IMR-90 (cell line): ENCODE results near the gene C6orf118. TPM values are rescaled to one million over a fixed set of nuclear protein-coding genes. Genes with fewer than 3 reads are reported as not detected.

Source experiments
- ATAC-seq: fragments of 200-7000 bp; cut with Tn5 transposase; 2 replicates; pipeline ENCODE4 v1.9.1; 2020; ENCODE audit warnings: low read depth, mild to moderate bottlenecking, moderate library complexity
- BruUV-seq: library from RNA; stranded (reverse); fragments of 400-500 nt; replicated peaks from 2 replicates; lab custom pipeline; 2021; lab: Mats Ljungman, UMichigan
- CTCF ChIA-PET: fragments of 300-600 bp; formaldehyde crosslinking; extraction: SDS; loops from one replicate; lab custom pipeline; 2021; ENCODE audit warnings: antibody characterized with exemption; lab: Yijun Ruan, JAX
- POLR2A ChIA-PET: fragments of 300-600 bp; sonication (Branson Sonifier 250); formaldehyde crosslinking; loops from one replicate; lab custom pipeline; 2022; ENCODE audit warnings: antibody characterized with exemption; ENCODE audit not compliant: unreplicated experiment; lab: Charles Lee
- DNase-seq: peaks from one replicate; pipeline ENCODE4 v3.0.0; 2013
- H2AFZ ChIP-seq: replicated peaks from 2 replicates; pipeline ENCODE3; 2013; ENCODE audit warnings: low read length, mild to moderate bottlenecking; ENCODE audit not compliant: poor library complexity
- H2AK5ac ChIP-seq: 2 replicates; pipeline ENCODE4 v1.6.1; 2013; ENCODE audit warnings: low read depth, low read length, inconsistent platforms
- H2AK9ac ChIP-seq: replicated peaks from 2 replicates; pipeline ENCODE3; 2013; ENCODE audit warnings: mild to moderate bottlenecking, low read depth, low read length, moderate library complexity; ENCODE audit not compliant: poor library complexity
- H2BK120ac ChIP-seq: 2 replicates; pipeline ENCODE4 v1.6.1; 2013; ENCODE audit warnings: low read depth, low read length, inconsistent platforms
- H2BK15ac ChIP-seq: 3 replicates; pipeline ENCODE4 v1.6.1; 2013; ENCODE audit warnings: low read depth, low read length, inconsistent platforms
- H2BK20ac ChIP-seq: 2 replicates; pipeline ENCODE4 v1.6.1; 2013; ENCODE audit warnings: low read depth, mild to moderate bottlenecking, inconsistent platforms, low read length, moderate library complexity
- H2BK5ac ChIP-seq: 2 replicates; pipeline ENCODE4 v1.6.1; 2013; ENCODE audit warnings: mild to moderate bottlenecking, low read depth, low read length, inconsistent platforms; ENCODE audit not compliant: poor library complexity, severe bottlenecking
- H3K14ac ChIP-seq: replicated peaks from 2 replicates; pipeline ENCODE4 v1.6.1; 2013; ENCODE audit warnings: low read depth, low read length, inconsistent platforms
- H3K18ac ChIP-seq: 2 replicates; pipeline ENCODE4 v1.6.1; 2013; ENCODE audit warnings: low read depth, low read length, control low read depth
- H3K23ac ChIP-seq: 2 replicates; pipeline ENCODE4 v1.6.1; 2013; ENCODE audit warnings: low read depth, low read length, inconsistent platforms
- H3K27ac ChIP-seq: 2 replicates; pipeline ENCODE4 v1.5.1; 2013; ENCODE audit warnings: mild to moderate bottlenecking, control low read depth, low read length; ENCODE audit not compliant: insufficient read depth
- H3K27me3 ChIP-seq: 2 replicates; pipeline ENCODE4 v1.6.1; 2013; ENCODE audit warnings: low read length; ENCODE audit not compliant: control insufficient read depth, insufficient read depth
- H3K36me3 ChIP-seq: 2 replicates; pipeline ENCODE4 v1.6.1; 2013; ENCODE audit warnings: low read length, mixed read lengths; ENCODE audit not compliant: control insufficient read depth, insufficient read depth
- H3K4ac ChIP-seq: 2 replicates; pipeline ENCODE4 v1.6.1; 2013; ENCODE audit warnings: low read depth, low read length, inconsistent platforms
- H3K4me1 ChIP-seq: 2 replicates; pipeline ENCODE4 v1.6.1; 2013; ENCODE audit warnings: low read length, mixed read lengths; ENCODE audit not compliant: control insufficient read depth, insufficient read depth
- H3K4me2 ChIP-seq: 2 replicates; pipeline ENCODE4 v1.6.1; 2013; ENCODE audit warnings: low read depth, mild to moderate bottlenecking, control low read depth, low read length, moderate library complexity
- H3K4me3 ChIP-seq: 2 replicates; pipeline ENCODE4 v1.5.1; 2013; ENCODE audit warnings: low read depth, mild to moderate bottlenecking, control low read depth, low read length, moderate library complexity; ENCODE audit not compliant: insufficient read depth
- H3K56ac ChIP-seq: 2 replicates; pipeline ENCODE4 v1.6.1; 2013; ENCODE audit warnings: low read length, inconsistent platforms; ENCODE audit not compliant: insufficient read depth; ENCODE audit errors: extremely low read depth
- H3K79me1 ChIP-seq, 2 experiments: 2 replicates each; pipeline ENCODE4 v1.6.1; 2013; ENCODE audit warnings: low read length in 2 of 2, inconsistent platforms in 1 of 2, low read depth in 1 of 2
- H3K9ac ChIP-seq: 2 replicates; pipeline ENCODE4 v1.6.1; 2013; ENCODE audit warnings: low read depth, low read length, control low read depth
- H3K9me1 ChIP-seq: 2 replicates; pipeline ENCODE4 v1.6.1; 2013; ENCODE audit warnings: low read length, inconsistent platforms; ENCODE audit not compliant: insufficient read depth
- H3K9me3 ChIP-seq: 2 replicates; pipeline ENCODE4 v1.6.1; 2013; ENCODE audit warnings: low read length; ENCODE audit not compliant: control insufficient read depth, insufficient read depth
- H4K20me1 ChIP-seq: 2 replicates; pipeline ENCODE4 v1.6.1; 2013; ENCODE audit warnings: low read length, inconsistent platforms; ENCODE audit not compliant: insufficient read depth
- H4K5ac ChIP-seq: 2 replicates; pipeline ENCODE4 v1.6.1; 2013; ENCODE audit warnings: mild to moderate bottlenecking, low read depth, low read length, control low read depth
- H4K8ac ChIP-seq, 2 experiments: 2 replicates each; pipeline ENCODE4 v1.6.1; 2013; ENCODE audit warnings: low read depth in 2 of 2, low read length in 2 of 2, control low read depth in 1 of 2, inconsistent platforms in 1 of 2
- H4K91ac ChIP-seq: 2 replicates; pipeline ENCODE4 v1.6.1; 2013; ENCODE audit warnings: low read depth, low read length, inconsistent platforms; ENCODE audit not compliant: insufficient read depth
- CEBPB ChIP-seq: IDR thresholded peaks from 2 replicates; pipeline ENCODE4 v1.6.1; 2012; ENCODE audit warnings: low read depth, low read length, improper control_type of control experiment
- CHD1 ChIP-seq: IDR thresholded peaks from 2 replicates; pipeline ENCODE4 v1.6.1; 2012; ENCODE audit warnings: low read depth, low read length, improper control_type of control experiment
- CTCF ChIP-seq: conservative IDR thresholded peaks from 2 replicates; pipeline ENCODE4 v1.5.1; 2012; ENCODE audit warnings: mild to moderate bottlenecking, low read depth, low read length, improper control_type of control experiment
- ELK1 ChIP-seq: fragments of 150-350 bp; IDR thresholded peaks from 2 replicates; pipeline ENCODE4 v1.6.1; 2016; ENCODE audit warnings: low read depth, mild to moderate bottlenecking, low read length, moderate library complexity, borderline replicate concordance
- FOS ChIP-seq: fragments of 150-350 bp; IDR thresholded peaks from 2 replicates; pipeline ENCODE4 v1.6.1; 2016; ENCODE audit warnings: low read depth, low read length
- MAFK ChIP-seq: IDR thresholded peaks from 2 replicates; pipeline ENCODE4 v1.6.1; 2012; ENCODE audit warnings: low read depth, low read length, improper control_type of control experiment
- MAZ ChIP-seq: IDR thresholded peaks from 2 replicates; pipeline ENCODE4 v1.6.1; 2012; ENCODE audit warnings: low read depth, mild to moderate bottlenecking, low read length, improper control_type of control experiment, moderate library complexity, borderline replicate concordance
- MXI1 ChIP-seq: IDR thresholded peaks from 2 replicates; pipeline ENCODE4 v1.6.1; 2012; ENCODE audit warnings: low read depth, mild to moderate bottlenecking, low read length, moderate library complexity, borderline replicate concordance
- NFE2L2 ChIP-seq: fragments of 150-350 bp; IDR thresholded peaks from 2 replicates; pipeline ENCODE4 v1.6.1; 2016; ENCODE audit warnings: low read depth, mild to moderate bottlenecking, low read length
- POLR2A ChIP-seq: IDR thresholded peaks from 2 replicates; pipeline ENCODE4 v1.6.1; 2012; ENCODE audit warnings: mild to moderate bottlenecking, low read depth, low read length
- RCOR1 ChIP-seq: IDR thresholded peaks from 2 replicates; pipeline ENCODE4 v1.6.1; 2012; ENCODE audit warnings: mild to moderate bottlenecking, low read length, improper control_type of control experiment; ENCODE audit not compliant: insufficient replicate concordance
- RFX5 ChIP-seq: IDR thresholded peaks from 2 replicates; pipeline ENCODE4 v1.8.0; 2012; ENCODE audit warnings: low read depth, mild to moderate bottlenecking, low read length, moderate library complexity
- SMC3 ChIP-seq: fragments of 150-350 bp; IDR thresholded peaks from 2 replicates; pipeline ENCODE4 v1.6.1; 2016; ENCODE audit warnings: low read depth, mild to moderate bottlenecking, antibody characterized with exemption, low read length, moderate library complexity
- USF2 ChIP-seq: fragments of 150-350 bp; IDR thresholded peaks from 2 replicates; pipeline ENCODE4 v1.6.1; 2017; ENCODE audit warnings: mild to moderate bottlenecking, antibody characterized with exemption, low read length, low read depth
- WGBS, 2 experiments: methylation state at CpG; one replicate each; pipeline versions ENCODE4 v1.1.5 to v1.1.7; 2013; ENCODE audit warnings: missing lambda C conversion rate in 2 of 2; ENCODE audit not compliant: insufficient read length in 1 of 2; ENCODE audit errors: extremely low coverage in 2 of 2; 5-methylcytosine and 5-hydroxymethylcytosine counted together
- dilution Hi-C: fragments of 300-500 bp; cut with HindIII; formaldehyde crosslinking; loops from one replicate; pipeline ENCODE4 v1.14.3; 2018; ENCODE audit warnings: low sequenced_read_pairs; ENCODE audit not compliant: unreplicated experiment
- in situ Hi-C: fragments of 300-500 bp; cut with MboI; formaldehyde crosslinking; loops from 3 replicates; pipeline ENCODE4 v1.14.3; 2019; ENCODE audit warnings: low sequenced_read_pairs, inconsistent platforms, mixed read lengths
- intact Hi-C: fragments of 100-400 bp; cut with micrococcal nuclease; formaldehyde crosslinking; loops from 2 replicates; pipeline ENCODE4 v1.10.0; 2022
- polyA plus RNA-seq, 3 experiments: library from polyadenylated mRNA; depleted of rRNA; stranded (reverse); fragments of >200 nt; gene quantifications; 2 replicates each; pipeline ENCODE4 v1.2.3, GENCODE V29; 2012; ENCODE audit warnings: low replicate concordance in 1 of 3
- total RNA-seq: library from RNA; depleted of rRNA; stranded (reverse); fragments of >200 nt; gene quantifications from 2 replicates; pipeline ENCODE4 v1.2.3, GENCODE V29; 2012

C6orf118 gene
- total and polyA plus RNA-seq, 2 of the 4 experiments (the other 2 are of a cell fraction), result not detected

GRCh38 chr6:165231581-165232561 lies 77.5 kb downstream of the C6orf118 start:
- intact Hi-C loops, result loop anchor here (10.0 kb wide), 1 partner anchor 177 kb away; no protein-coding TSS in a partner anchor
- Histone ChIP-seq H4K91ac (no peak overlapping the region), H3K79me1 (no peaks in the 10 kb centered on the region)

More at GRCh38 chr6:165231581-165232561, 77.5 kb downstream of the C6orf118 start:
- Histone ChIP-seq H2AK5ac (no peak overlapping the region), H4K5ac (no peak overlapping the region), H3K27me3 (no peaks in the 10 kb centered on the region), H4K8ac (no peak overlapping the region), H3K9me1 (no peaks in the 10 kb centered on the region), H3K27ac (no peak overlapping the region), H2AFZ (no peak overlapping the region), H2BK20ac (no peak overlapping the region), H2BK120ac (no peak overlapping the region), H3K9ac (no peak overlapping the region), H3K4me3 (no peak overlapping the region), H4K20me1 (no peaks in the 10 kb centered on the region), H3K23ac (no peak overlapping the region), H3K4ac (no peak overlapping the region), H3K14ac (no peak overlapping the region), H3K9me3 (peaks cover 27% of the 10 kb centered on the region), H2AK9ac (no peak overlapping the region), H3K36me3 (no peaks in the 10 kb centered on the region), H3K18ac (no peak overlapping the region), H2BK5ac (no peak overlapping the region), H3K56ac (no peak overlapping the region), H2BK15ac (no peak overlapping the region), H3K4me1 (no peaks in the 10 kb centered on the region), H3K4me2 (no peak overlapping the region)
- TF ChIP-seq MXI1 (no peak), USF2 (no peak), MAFK (no peak), ELK1 (no peak), CTCF (no peak), NFE2L2 (no peak), CEBPB (no peak), CHD1 (no peak), RFX5 (no peak), POLR2A (no peak), MAZ (no peak), RCOR1 (no peak), SMC3 (no peak), FOS (no peak)
- 67% methylated on average over 4 of the region's 17 CpGs; no CpG with 5 or more reads in 1 of the 2 experiments for WGBS, 2 experiments
- CTCF ChIA-PET, result interaction anchor here (1.8 kb wide), 1 partner anchor 19 kb away, joined by 4 read pairs; no protein-coding TSS in a partner anchor
- in situ Hi-C loops, result no loop called here
- no TSS peak for BruUV-seq
- DNase-seq (no peak), ATAC-seq (no peak)
- dilution Hi-C loops, result no loop called here
- POLR2A ChIA-PET, result no interaction called here
